ENCODE data around the gene NOXA1. TPM values are rescaled to one million over a fixed set of nuclear protein-coding genes. Genes with fewer than 3 reads are reported as not detected.

NOXA1 gene
- total and polyA plus RNA-seq, 2 of the 8 experiments (the other 6 are each of a cell fraction or from before 2014, with no cell fraction given): 0.34 to 0.91 TPM

DNA sequence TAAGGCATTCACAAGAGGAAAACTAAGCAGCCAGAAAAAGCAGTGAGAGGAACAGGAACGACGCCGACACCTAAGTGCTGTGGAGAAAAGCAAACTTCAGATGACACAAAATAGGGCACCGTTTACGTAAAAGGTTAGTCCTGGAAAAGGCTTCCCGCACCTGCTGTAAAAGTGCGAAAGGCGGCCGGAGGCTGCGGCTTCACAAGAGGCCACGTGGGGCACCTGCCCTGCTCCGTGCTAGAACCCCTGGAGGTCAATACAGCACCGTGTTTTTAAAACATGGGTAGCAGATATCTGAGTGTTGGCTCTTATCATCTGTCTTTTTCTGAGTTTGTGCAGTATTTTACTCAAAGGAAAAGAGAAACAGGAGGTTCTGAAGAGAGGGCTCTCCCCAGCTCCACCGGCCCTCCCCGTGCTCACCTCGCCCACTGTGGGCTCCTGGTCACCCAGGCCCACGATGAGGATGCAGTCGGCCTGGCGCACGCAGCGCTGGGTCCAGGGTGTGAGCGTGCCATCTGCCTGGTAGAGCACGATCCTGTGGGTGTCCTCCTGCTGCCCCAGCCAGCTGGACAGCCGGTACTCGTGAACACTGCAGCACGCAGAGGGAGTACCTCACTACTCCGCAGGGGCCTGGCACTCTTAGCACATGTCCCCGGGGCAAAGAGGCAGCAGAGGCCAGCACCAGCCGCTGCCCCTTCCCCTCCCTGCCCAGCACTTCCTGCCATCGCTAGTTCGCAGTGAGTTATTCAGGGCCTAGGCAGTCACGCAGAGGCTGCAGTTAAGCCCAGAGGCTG is 56.9 kb downstream of the NOXA1 start:
- FAIRE-seq: no peak
- CTCF ChIA-PET (ENCODE audit: partially characterized antibody): interaction anchor here (0.7 to 1.6 kb wide), 3 partner anchors 10 to 36 kb away, joined by 3 to 4 read pairs (median 4); no protein-coding TSS in a partner anchor
- WGBS, 2 experiments (ENCODE audit: extremely low coverage in 1 of 2, insufficient coverage in 1 of 2, insufficient read length in 1 of 2, insufficient replicate concordance in 2 of 2, low coverage in 1 of 2, low lambda C conversion rate in 2 of 2, missing lambda C conversion rate in 1 of 2): 88% methylated on average over 29 of the region's 32 CpGs; no CpG with 5 or more reads in 1 of the 2 experiments

More for the DNA sequence above, 56.9 kb downstream of the NOXA1 start:
- Histone ChIP-seq H3K14ac (ENCODE audit: insufficient read length) (no peak overlapping the region), H3K4me2 (ENCODE audit: insufficient read depth in 1 of 2, low read depth in 2 of 2, low read length in 2 of 2) (no peak overlapping the region), H2BK15ac (ENCODE audit: low read length) (no peak overlapping the region; the same call in 1 of the 2 replicates), H2AK5ac (ENCODE audit: low read depth, low read length) (peak overlapping the region; percentile 40; the same call in 1 of the 2 replicates), H2AFZ (ENCODE audit: low read length) (no peak overlapping the region), H3K4ac (replicated peaks; ENCODE audit: insufficient read length, low read depth, low read length) (no peak overlapping the region), H4K20me1 (replicated peaks in 1 of 2; ENCODE audit: control insufficient read depth in 1 of 2, insufficient read depth in 2 of 2, low read length in 2 of 2) (no peaks in the 10 kb centered on the region), H2BK5ac (ENCODE audit: low read depth, low read length) (no peak overlapping the region), H3K18ac (ENCODE audit: extremely low read depth, low read length) (no peak overlapping the region), H4K8ac (ENCODE audit: extremely low read depth, insufficient read depth, low read length) (no peak overlapping the region; the same call in 1 of the 2 replicates), H2BK120ac (replicated peaks; ENCODE audit: low read depth, low read length) (no peak overlapping the region), H3K56ac (replicated peaks; ENCODE audit: insufficient read length, low read depth, low read length) (no peak overlapping the region), H2BK12ac (ENCODE audit: low read depth, low read length) (0 out of 2 replicates have a peak overlapping the region, but pooled peaks have one; percentile 39), H3K79me1 (ENCODE audit: low read depth, low read length) (no peaks in the 10 kb centered on the region), H3K23ac (ENCODE audit: insufficient read length) (no peak overlapping the region), H3K27me3 (replicated peaks in 1 of 4; ENCODE audit: control insufficient read depth in 3 of 4, extremely low read depth in 1 of 4, insufficient read depth in 3 of 4, low read length in 3 of 4) (no peaks in the 10 kb centered on the region; a peak in 1 of 7 replicates), H3K9me3 (ENCODE audit: insufficient read depth in 2 of 2, low read depth in 1 of 2, low read length in 1 of 2) (peaks cover 4 to 6% of the 10 kb centered on the region in 2 experiments; a peak in 3 of 4 replicates), H3K9ac (replicated peaks in 1 of 4; ENCODE audit: extremely low read depth in 1 of 4, low read depth in 3 of 4, low read length in 3 of 4) (no peak overlapping the region), H4K5ac (ENCODE audit: insufficient read length, low read depth, low read length) (no peak overlapping the region), H3K79me2 (ENCODE audit: control insufficient read depth in 1 of 2, insufficient read depth in 2 of 2, low read length in 2 of 2) (no peaks in the 10 kb centered on the region), H3K27ac (ENCODE audit: low read depth, low read length) (no peak overlapping the region), H2BK20ac (ENCODE audit: low read length) (peak overlapping the region; percentile 61; the same call in 1 of the 2 replicates), H3K4me1 (replicated peaks in 1 of 4; ENCODE audit: control insufficient read depth in 3 of 4, insufficient read depth in 4 of 4, low read length in 3 of 4) (no peaks in the 10 kb centered on the region; a peak in 2 of 7 replicates), H3K4me3 (ENCODE audit: extremely low read depth in 1 of 4, insufficient read depth in 2 of 4, low read depth in 3 of 4, low read length in 4 of 4) (no peak overlapping the region), H3K23me2 (ENCODE audit: low read depth, low read length) (no peaks in the 10 kb centered on the region), H4K91ac (replicated peaks; ENCODE audit: insufficient read length, low read length) (no peak overlapping the region), H3K36me3 (ENCODE audit: control insufficient read depth in 2 of 4, insufficient read depth in 4 of 4, low read length in 3 of 4) (no peaks in the 10 kb centered on the region)
- POLR2A ChIA-PET (ENCODE audit: partially characterized antibody): no interaction called here
- TF ChIP-seq BCL11A (IDR thresholded peaks at IDR 0.05; ENCODE audit: low read depth in 2 of 2, low read length in 2 of 2) (no peak), CBX8 (IDR thresholded peaks at IDR 0.05; ENCODE audit: borderline replicate concordance, low read depth, low read length) (no peak), HDAC6 (IDR thresholded peaks at IDR 0.05; ENCODE audit: low read depth, low read length) (no peak), GTF2F1 (IDR thresholded peaks at IDR 0.05; ENCODE audit: borderline replicate concordance, low read depth, low read length) (no peak)
- TF ChIP-seq, protein P1, sequence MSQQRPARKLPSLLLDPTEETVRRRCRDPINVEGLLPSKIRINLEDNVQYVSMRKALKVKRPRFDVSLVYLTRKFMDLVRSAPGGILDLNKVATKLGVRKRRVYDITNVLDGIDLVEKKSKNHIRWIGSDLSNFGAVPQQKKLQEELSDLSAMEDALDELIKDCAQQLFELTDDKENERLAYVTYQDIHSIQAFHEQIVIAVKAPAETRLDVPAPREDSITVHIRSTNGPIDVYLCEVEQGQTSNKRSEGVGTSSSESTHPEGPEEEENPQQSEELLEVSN (IDR thresholded peaks at IDR 0.05): no peak
- DNase-seq (ENCODE audit: low read depth in 1 of 2, low spot score in 2 of 2): no peak
